ENCODE results near the gene TSC22D1.

The TSC22D1 gene

GRCh38 chr13:44451651-44452050 lies 124.5 kb downstream of the TSC22D1 start:
- Histone ChIP-seq H3F3A (ENCODE audit: low read depth) (no peaks in the 10 kb centered on the region), H3K36me3 (ENCODE audit: insufficient read depth, low read length) (no peaks in the 10 kb centered on the region), H3K9me3 (ENCODE audit: insufficient read depth, low read depth, low read length) (no peaks in the 10 kb centered on the region), H4K20me1 (ENCODE audit: insufficient read depth, low read length, poor library complexity, severe bottlenecking) (no peaks in the 10 kb centered on the region), H3K27me3 (ENCODE audit: insufficient read depth, low read length, poor library complexity, severe bottlenecking) (no peaks in the 10 kb centered on the region), H3K9ac (ENCODE audit: low read depth, low read length, poor library complexity, severe bottlenecking) (no peak overlapping the region), H3K4me1 (ENCODE audit: insufficient read depth, low read length, poor library complexity, severe bottlenecking) (no peaks in the 10 kb centered on the region), H3K79me2 (ENCODE audit: insufficient read depth, low read length) (no peaks in the 10 kb centered on the region), H3K9me2 (replicated peaks; ENCODE audit: low read depth, low read length) (no peaks in the 10 kb centered on the region), H3K4me2 (ENCODE audit: low read depth, low read length, poor library complexity, severe bottlenecking) (no peak overlapping the region), H2AFZ (ENCODE audit: low read length) (no peak overlapping the region), H3K4me3 (ENCODE audit: low read length, poor library complexity, severe bottlenecking) (no peak overlapping the region)
- TF ChIP-seq, protein P1, sequence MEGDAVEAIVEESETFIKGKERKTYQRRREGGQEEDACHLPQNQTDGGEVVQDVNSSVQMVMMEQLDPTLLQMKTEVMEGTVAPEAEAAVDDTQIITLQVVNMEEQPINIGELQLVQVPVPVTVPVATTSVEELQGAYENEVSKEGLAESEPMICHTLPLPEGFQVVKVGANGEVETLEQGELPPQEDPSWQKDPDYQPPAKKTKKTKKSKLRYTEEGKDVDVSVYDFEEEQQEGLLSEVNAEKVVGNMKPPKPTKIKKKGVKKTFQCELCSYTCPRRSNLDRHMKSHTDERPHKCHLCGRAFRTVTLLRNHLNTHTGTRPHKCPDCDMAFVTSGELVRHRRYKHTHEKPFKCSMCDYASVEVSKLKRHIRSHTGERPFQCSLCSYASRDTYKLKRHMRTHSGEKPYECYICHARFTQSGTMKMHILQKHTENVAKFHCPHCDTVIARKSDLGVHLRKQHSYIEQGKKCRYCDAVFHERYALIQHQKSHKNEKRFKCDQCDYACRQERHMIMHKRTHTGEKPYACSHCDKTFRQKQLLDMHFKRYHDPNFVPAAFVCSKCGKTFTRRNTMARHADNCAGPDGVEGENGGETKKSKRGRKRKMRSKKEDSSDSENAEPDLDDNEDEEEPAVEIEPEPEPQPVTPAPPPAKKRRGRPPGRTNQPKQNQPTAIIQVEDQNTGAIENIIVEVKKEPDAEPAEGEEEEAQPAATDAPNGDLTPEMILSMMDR (conservative IDR thresholded peaks at IDR 0.05; ENCODE audit: low read length), result no peak
- no peak for TF ChIP-seq EZH2phosphoT487 (IDR thresholded peaks at IDR 0.05; ENCODE audit: borderline replicate concordance)

DNA sequence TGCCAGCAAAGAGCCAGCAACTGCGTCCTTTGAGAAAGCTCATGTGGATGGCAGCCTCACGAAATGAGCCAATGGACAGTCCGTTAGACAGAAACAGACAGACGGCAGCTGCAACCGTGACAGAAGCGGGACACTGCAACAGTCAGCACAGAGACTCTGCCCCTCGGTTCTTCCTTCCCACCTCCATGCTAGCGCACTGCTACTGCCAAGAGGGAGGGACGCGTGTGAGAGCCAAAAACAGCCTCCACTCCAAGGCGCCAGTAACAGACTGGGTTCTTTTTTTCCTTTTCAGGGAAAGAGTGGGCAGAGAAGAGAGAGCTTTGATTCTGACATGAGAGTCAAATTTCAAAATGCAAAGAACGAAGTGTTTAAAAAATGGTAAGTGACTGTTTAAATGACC lies 125.0 kb downstream of the TSC22D1 start:
- H3K9ac ChIP-seq (ENCODE audit: low read depth, low read length, poor library complexity, severe bottlenecking), result no peak overlapping the region
- no peak overlapping the region for H2AFZ ChIP-seq (ENCODE audit: low read length)
- no peaks in the 10 kb centered on the region for H3F3A ChIP-seq (ENCODE audit: low read depth)
- H3K27me3 ChIP-seq (ENCODE audit: insufficient read depth, low read length, poor library complexity, severe bottlenecking), result no peaks in the 10 kb centered on the region
- H3K4me1 ChIP-seq (ENCODE audit: insufficient read depth, low read length, poor library complexity, severe bottlenecking), result no peaks in the 10 kb centered on the region
- H3K4me3 ChIP-seq (ENCODE audit: low read length, poor library complexity, severe bottlenecking), result no peak overlapping the region
- no peaks in the 10 kb centered on the region for H3K9me3 ChIP-seq (ENCODE audit: insufficient read depth, low read depth, low read length)
- no peaks in the 10 kb centered on the region for H4K20me1 ChIP-seq (ENCODE audit: insufficient read depth, low read length, poor library complexity, severe bottlenecking)
- no peaks in the 10 kb centered on the region for H3K36me3 ChIP-seq (ENCODE audit: insufficient read depth, low read length)
- no peak overlapping the region for H3K4me2 ChIP-seq (ENCODE audit: low read depth, low read length, poor library complexity, severe bottlenecking)
- no peaks in the 10 kb centered on the region for H3K79me2 ChIP-seq (ENCODE audit: insufficient read depth, low read length)
- TF ChIP-seq EZH2phosphoT487 (IDR thresholded peaks at IDR 0.05; ENCODE audit: borderline replicate concordance), result no peak
- TF ChIP-seq, protein P1 (conservative IDR thresholded peaks at IDR 0.05; ENCODE audit: low read length), result no peak
- no peaks in the 10 kb centered on the region for H3K9me2 ChIP-seq (replicated peaks; ENCODE audit: low read depth, low read length)

DNA sequence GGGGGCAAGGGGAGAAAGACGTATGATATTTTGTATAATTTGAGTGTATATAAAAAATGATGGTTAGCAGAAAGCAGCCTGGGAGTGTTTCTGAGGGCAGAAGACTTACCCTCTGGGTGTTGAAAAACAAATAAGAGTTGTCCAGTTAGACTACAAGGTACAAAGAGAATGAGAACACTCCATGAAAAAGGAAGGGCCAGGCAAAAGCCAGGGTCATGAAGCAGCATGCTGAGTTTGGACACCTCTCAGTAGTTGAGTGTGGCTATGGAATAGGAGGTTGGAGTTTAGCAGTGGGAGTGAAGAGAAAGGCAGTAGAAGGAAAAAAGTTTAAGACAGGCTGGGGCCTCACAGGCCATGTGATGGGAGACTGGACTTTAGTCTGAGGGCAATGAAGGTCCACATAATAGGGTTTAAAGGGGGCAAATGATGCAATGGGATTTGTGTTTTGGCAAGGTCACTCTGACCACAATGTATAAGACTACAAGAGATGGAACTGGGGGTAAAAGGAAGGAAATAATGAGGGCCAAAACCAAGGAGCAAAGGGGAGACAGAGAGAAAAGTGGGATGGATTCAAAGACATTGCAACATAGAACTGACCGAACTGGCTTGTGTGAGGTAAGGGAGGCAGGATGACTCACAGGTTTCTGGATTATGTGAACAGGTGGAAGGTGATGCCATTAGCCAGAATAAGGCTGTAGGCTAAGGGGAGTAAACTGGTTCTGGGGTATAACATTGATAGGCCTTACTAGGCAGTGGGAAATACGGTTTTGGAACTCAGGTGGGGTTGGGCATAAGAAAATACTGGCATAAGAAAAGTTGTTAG lies 125.9 kb downstream of the TSC22D1 start:
- TF ChIP-seq EZH2phosphoT487 (IDR thresholded peaks at IDR 0.05; ENCODE audit: borderline replicate concordance), result no peak
- TF ChIP-seq, protein P1 (conservative IDR thresholded peaks at IDR 0.05; ENCODE audit: low read length), result no peak
- Histone ChIP-seq H3F3A (ENCODE audit: low read depth) (no peaks in the 10 kb centered on the region), H3K4me2 (ENCODE audit: low read depth, low read length, poor library complexity, severe bottlenecking) (no peak overlapping the region), H3K9me2 (replicated peaks; ENCODE audit: low read depth, low read length) (no peaks in the 10 kb centered on the region), H3K36me3 (ENCODE audit: insufficient read depth, low read length) (no peaks in the 10 kb centered on the region), H3K4me1 (ENCODE audit: insufficient read depth, low read length, poor library complexity, severe bottlenecking) (no peaks in the 10 kb centered on the region), H2AFZ (ENCODE audit: low read length) (no peak overlapping the region), H3K4me3 (ENCODE audit: low read length, poor library complexity, severe bottlenecking) (no peak overlapping the region), H4K20me1 (ENCODE audit: insufficient read depth, low read length, poor library complexity, severe bottlenecking) (no peaks in the 10 kb centered on the region), H3K9me3 (ENCODE audit: insufficient read depth, low read depth, low read length) (no peaks in the 10 kb centered on the region), H3K27me3 (ENCODE audit: insufficient read depth, low read length, poor library complexity, severe bottlenecking) (no peaks in the 10 kb centered on the region), H3K79me2 (ENCODE audit: insufficient read depth, low read length) (no peaks in the 10 kb centered on the region), H3K9ac (ENCODE audit: low read depth, low read length, poor library complexity, severe bottlenecking) (no peak overlapping the region)
